OCI-LY1 (cell line): Measurements from ENCODE around the gene CFAP206.
A peak's percentile ranks its signal among the peaks of the same experiment; 100 is the strongest.

Source experiments
- H2AFZ ChIP-seq: fragments of 200-600 bp; sonication (generic), shearing (Covaris generic); 2 replicates; pipeline ENCODE4 v1.6.0; 2014; ENCODE audit warnings: antibody characterized with exemption, mild to moderate bottlenecking, low read length
- H3F3A ChIP-seq: fragments of 200-600 bp; sonication (generic), shearing (Covaris generic); 2 replicates; pipeline ENCODE4 v1.6.0; 2014; ENCODE audit warnings: mild to moderate bottlenecking, antibody characterized with exemption, low read length, moderate library complexity; ENCODE audit not compliant: insufficient read depth
- H3K27ac ChIP-seq: fragments of 200-600 bp; sonication (generic); 2 replicates; pipeline ENCODE4 v1.5.1; 2014; ENCODE audit warnings: low read length, mixed run types, mild to moderate bottlenecking, low read depth; ENCODE audit not compliant: poor library complexity, severe bottlenecking
- H3K27me3 ChIP-seq: fragments of 200-600 bp; sonication (generic); 2 replicates; pipeline ENCODE4 v1.6.0; 2014; ENCODE audit warnings: antibody characterized with exemption, mild to moderate bottlenecking, low read length, moderate library complexity; ENCODE audit not compliant: insufficient read depth
- H3K36me3 ChIP-seq: fragments of 200-600 bp; sonication (generic); 2 replicates; pipeline ENCODE4 v1.6.1; 2014; ENCODE audit warnings: mild to moderate bottlenecking, antibody characterized with exemption, low read length, moderate library complexity, mixed read lengths; ENCODE audit not compliant: insufficient read depth
- H3K4me1 ChIP-seq: fragments of 200-600 bp; sonication (generic); 2 replicates; pipeline ENCODE4 v1.5.1; 2014; ENCODE audit warnings: mild to moderate bottlenecking, low read length, moderate library complexity; ENCODE audit not compliant: insufficient read depth, severe bottlenecking
- H3K4me2 ChIP-seq: fragments of 200-600 bp; sonication (generic), shearing (Covaris generic); 2 replicates; pipeline ENCODE4 v1.6.1; 2014; ENCODE audit warnings: low read length
- H3K4me3 ChIP-seq: fragments of 200-600 bp; sonication (generic); 2 replicates; pipeline ENCODE4 v1.5.1; 2014; ENCODE audit warnings: low read length, low read depth, mild to moderate bottlenecking, mixed read lengths; ENCODE audit not compliant: poor library complexity, severe bottlenecking
- H3K79me2 ChIP-seq: fragments of 200-600 bp; shearing (Covaris generic); 2 replicates; pipeline ENCODE4 v1.6.1; 2016; ENCODE audit warnings: mixed run types, low read length, mixed read lengths; ENCODE audit not compliant: insufficient read depth
- H3K9ac ChIP-seq: fragments of 200-600 bp; sonication (generic), shearing (Covaris generic); 2 replicates; pipeline ENCODE4 v1.6.1; 2014; ENCODE audit warnings: mild to moderate bottlenecking, low read length, mixed read lengths
- H3K9me2 ChIP-seq: fragments of 200-600 bp; sonication (generic), shearing (Covaris generic); 2 replicates; pipeline ENCODE4 v1.6.1; 2014; ENCODE audit warnings: low read depth, mild to moderate bottlenecking, low read length, mixed read lengths
- H3K9me3 ChIP-seq: fragments of 200-600 bp; shearing (Covaris generic); 2 replicates; pipeline ENCODE4 v1.6.1; 2014; ENCODE audit warnings: low read length, mixed read lengths
- H4K20me1 ChIP-seq: fragments of 200-600 bp; sonication (generic), shearing (Covaris generic); 2 replicates; pipeline ENCODE4 v1.6.0; 2016; ENCODE audit warnings: mild to moderate bottlenecking, low read length; ENCODE audit not compliant: insufficient read depth
- EZH2 ChIP-seq: fragments of 200-600 bp; sonication (generic), shearing (Covaris generic); IDR thresholded peaks from 2 replicates; pipeline ENCODE4 v1.8.0; 2017; ENCODE audit warnings: borderline replicate concordance, mixed run types, mild to moderate bottlenecking, antibody characterized with exemption, low read length, moderate library complexity, mixed read lengths
- TF ChIP-seq, protein P1 (sequence below): fragments of 200-600 bp; sonication (generic), shearing (Covaris generic); IDR thresholded peaks from 2 replicates; pipeline ENCODE4 v1.5.1; 2017; ENCODE audit warnings: mild to moderate bottlenecking, antibody characterized with exemption, low read length, moderate library complexity, mixed read lengths

CFAP206 gene

GRCh38 chr6:87407901-87408720, at the start of gene CFAP206:
Gene CFAP206, plus strand, starts transcription at chr6:87407972. Its CDS starts 1,868 bp downstream, at chr6:87409840.
- peak within 1 kb of the TSS; percentile 74 for H3K4me3 ChIP-seq
- no peaks in the 10 kb centered on the region for H3K9me2 ChIP-seq
- H3K4me1 ChIP-seq: peaks cover 10% of the 10 kb centered on the region
- H3K27ac ChIP-seq: no peak within 1 kb of the TSS
- no peaks in the 10 kb centered on the region for H4K20me1 ChIP-seq
- H3K27me3 ChIP-seq: no peaks in the 10 kb centered on the region
- H2AFZ ChIP-seq: peak within 1 kb of the TSS; percentile 96
- H3F3A ChIP-seq: no peaks in the 10 kb centered on the region
- H3K79me2 ChIP-seq: no peaks in the 10 kb centered on the region
- no peaks in the 10 kb centered on the region for H3K36me3 ChIP-seq
- TF ChIP-seq, protein P1, sequence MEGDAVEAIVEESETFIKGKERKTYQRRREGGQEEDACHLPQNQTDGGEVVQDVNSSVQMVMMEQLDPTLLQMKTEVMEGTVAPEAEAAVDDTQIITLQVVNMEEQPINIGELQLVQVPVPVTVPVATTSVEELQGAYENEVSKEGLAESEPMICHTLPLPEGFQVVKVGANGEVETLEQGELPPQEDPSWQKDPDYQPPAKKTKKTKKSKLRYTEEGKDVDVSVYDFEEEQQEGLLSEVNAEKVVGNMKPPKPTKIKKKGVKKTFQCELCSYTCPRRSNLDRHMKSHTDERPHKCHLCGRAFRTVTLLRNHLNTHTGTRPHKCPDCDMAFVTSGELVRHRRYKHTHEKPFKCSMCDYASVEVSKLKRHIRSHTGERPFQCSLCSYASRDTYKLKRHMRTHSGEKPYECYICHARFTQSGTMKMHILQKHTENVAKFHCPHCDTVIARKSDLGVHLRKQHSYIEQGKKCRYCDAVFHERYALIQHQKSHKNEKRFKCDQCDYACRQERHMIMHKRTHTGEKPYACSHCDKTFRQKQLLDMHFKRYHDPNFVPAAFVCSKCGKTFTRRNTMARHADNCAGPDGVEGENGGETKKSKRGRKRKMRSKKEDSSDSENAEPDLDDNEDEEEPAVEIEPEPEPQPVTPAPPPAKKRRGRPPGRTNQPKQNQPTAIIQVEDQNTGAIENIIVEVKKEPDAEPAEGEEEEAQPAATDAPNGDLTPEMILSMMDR: peak; percentile 19; the same call in 1 of the 2 replicates
- no peak for TF ChIP-seq EZH2
- no peaks in the 10 kb centered on the region for H3K9me3 ChIP-seq
- H3K9ac ChIP-seq: peak within 1 kb of the TSS; percentile 73
- peak within 1 kb of the TSS; percentile 91 for H3K4me2 ChIP-seq

DNA sequence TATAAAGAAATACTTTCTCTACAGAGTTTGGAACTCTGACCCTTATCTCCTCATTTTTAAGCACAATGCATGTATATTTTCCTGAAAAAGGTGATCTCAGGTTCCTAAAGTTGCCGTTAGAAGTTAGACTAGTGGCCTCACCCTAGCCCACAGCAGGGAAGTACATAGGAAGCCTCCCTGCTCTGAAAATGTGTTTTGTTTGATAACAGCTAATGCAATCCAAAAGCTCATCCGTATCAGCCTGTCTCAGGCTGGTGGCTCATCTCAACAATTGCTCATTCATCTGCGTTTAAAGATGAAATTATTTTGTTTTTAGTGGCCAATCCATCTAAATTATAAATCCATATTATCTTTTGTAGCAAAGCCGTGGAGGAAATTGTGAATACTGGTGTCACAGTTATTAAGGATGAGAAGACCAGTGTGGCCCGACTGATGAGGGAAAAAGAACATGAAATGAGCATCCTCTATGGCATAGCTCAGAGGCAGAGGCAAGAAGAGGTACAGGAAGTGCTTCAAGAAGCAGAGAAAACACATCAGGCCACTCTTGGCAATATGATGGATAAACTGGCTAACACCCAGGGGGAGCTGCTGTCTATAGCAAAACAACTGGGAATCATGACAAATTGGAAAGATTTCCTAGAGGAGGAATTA, 43.0 kb upstream of the CFAP206 start:
- no peak for TF ChIP-seq EZH2
- TF ChIP-seq, protein P1: no peak

GRCh38 chr6:87366072-87366827, 41.5 kb upstream of the CFAP206 start:
- no peaks in the 10 kb centered on the region for H3K9me2 ChIP-seq

More for the DNA sequence above, 43.0 kb upstream of the CFAP206 start:
- no peak overlapping the region for H3K27ac ChIP-seq
- H3K4me1 ChIP-seq: no peaks in the 10 kb centered on the region
- no peak overlapping the region for H2AFZ ChIP-seq
- H3K27me3 ChIP-seq: no peaks in the 10 kb centered on the region
- H3K4me2 ChIP-seq: no peak overlapping the region
- H3K4me3 ChIP-seq: no peak overlapping the region
- no peaks in the 10 kb centered on the region for H3K36me3 ChIP-seq
- H3F3A ChIP-seq: no peaks in the 10 kb centered on the region
- H3K79me2 ChIP-seq: no peaks in the 10 kb centered on the region
- H3K9me3 ChIP-seq: 0 out of 2 replicates have a peak, but pooled peaks cover 6% of the 10 kb centered on the region
- H4K20me1 ChIP-seq: no peaks in the 10 kb centered on the region
- H3K9me2 ChIP-seq: no peaks in the 10 kb centered on the region
- no peak overlapping the region for H3K9ac ChIP-seq

More at GRCh38 chr6:87366072-87366827, 41.5 kb upstream of the CFAP206 start:
- Histone ChIP-seq H3K4me3 (no peak overlapping the region), H3K27ac (no peak overlapping the region), H4K20me1 (no peaks in the 10 kb centered on the region), H2AFZ (no peak overlapping the region), H3K9ac (no peak overlapping the region), H3K79me2 (no peaks in the 10 kb centered on the region), H3K27me3 (no peaks in the 10 kb centered on the region), H3K4me2 (no peak overlapping the region), H3K4me1 (no peaks in the 10 kb centered on the region), H3K9me3 (0 out of 2 replicates have a peak, but pooled peaks cover 6% of the 10 kb centered on the region), H3F3A (no peaks in the 10 kb centered on the region), H3K36me3 (no peaks in the 10 kb centered on the region)
- TF ChIP-seq, protein P1: no peak
- TF ChIP-seq EZH2: no peak
